ENCODE data around the gene MCFD2. TPM values are rescaled to one million over a fixed set of nuclear protein-coding genes. Genes with fewer than 3 reads are reported as not detected.

The MCFD2 gene
- total RNA-seq, 4 donors from 2014 or later = 21.5 to 60.4 (median 49.2) TPM

GRCh38 chr2:46917628-46918027 lies 2.0 kb upstream of the MCFD2 start:
- Histone ChIP-seq H3K4me1 (peaks cover 0 to 37% (median 14%) of the 10 kb centered on the region in 4 donors), H3K27ac (no peak overlapping the region), H3K36me3 (peaks cover 0 to under 1% (median 0%) of the 10 kb centered on the region in 3 donors), H3K9me3 (no peaks in the 10 kb centered on the region), H3K4me3 (no peak overlapping the region), H3K27me3 (no peaks in the 10 kb centered on the region)
- no peak for TF ChIP-seq CTCF (IDR thresholded peaks at IDR 0.05)
- no peak for TF ChIP-seq POLR2A (IDR thresholded peaks at IDR 0.05)
- DNase-seq = no peak

- H3K36me3 ChIP-seq = peaks cover 0 to 8% (median 0%) of the 10 kb centered on the region in 3 donors
- H3K9me3 ChIP-seq = no peaks in the 10 kb centered on the region
- peak; percentile 55 to 79 for TF ChIP-seq POLR2A (IDR thresholded peaks at IDR 0.05)
- no peak for TF ChIP-seq CTCF (IDR thresholded peaks at IDR 0.05)
- H3K27me3 ChIP-seq = no peaks in the 10 kb centered on the region
- DNase-seq = peak; percentile 78 to 91 (median 90)
- H3K4me1 ChIP-seq = peaks cover 0 to 29% (median 14%) of the 10 kb centered on the region in 4 donors
- H3K4me3 ChIP-seq = peak overlapping the region; percentile 69 to 99 (median 83)
- peak overlapping the region; percentile 88 to 93 (median 90) for H3K27ac ChIP-seq
Observed at GRCh38 chr2:46915811-46916630, 415 bp upstream of the MCFD2 start.

- no peak for DNase-seq
- Histone ChIP-seq H3K9me3 (no peaks in the 10 kb centered on the region), H3K27me3 (no peaks in the 10 kb centered on the region), H3K36me3 (peaks cover 0 to 8% (median 0%) of the 10 kb centered on the region in 3 donors), H3K4me3 (peak overlapping the region; percentile 69 to 99 (median 83)), H3K27ac (peak overlapping the region; percentile 88 to 93 (median 90)), H3K4me1 (peaks cover 0 to 29% (median 14%) of the 10 kb centered on the region in 4 donors)
- TF ChIP-seq CTCF (IDR thresholded peaks at IDR 0.05) = no peak
- TF ChIP-seq POLR2A (IDR thresholded peaks at IDR 0.05) = no peak
Observed at GRCh38 chr2:46914578-46915230, 902 bp downstream of the MCFD2 start.

GRCh38 chr2:46913471-46914381 lies 1.9 kb downstream of the MCFD2 start:
- peaks cover 0 to 29% (median 14%) of the 10 kb centered on the region in 4 donors for H3K4me1 ChIP-seq
- TF ChIP-seq CTCF (IDR thresholded peaks at IDR 0.05) (no peak), POLR2A (IDR thresholded peaks at IDR 0.05) (no peak)
- H3K4me3 ChIP-seq = peak overlapping the region in 2 of 4 donors; percentile 22 to 76
- peaks cover 0 to 17% (median 0%) of the 10 kb centered on the region in 3 donors for H3K36me3 ChIP-seq
- DNase-seq = peak in 1 of 3 donors; percentile 60
- H3K27me3 ChIP-seq = no peaks in the 10 kb centered on the region
- no peaks in the 10 kb centered on the region for H3K9me3 ChIP-seq
- H3K27ac ChIP-seq = peak overlapping the region in 2 of 4 donors; percentile 88 to 93
